Transverse colon (tissue), 4 donors: Measurements from ENCODE around the gene PYGO1. TPM values are rescaled to one million over a fixed set of nuclear protein-coding genes. Genes with fewer than 3 reads are reported as not detected.

ENCODE experiments used
- DNase-seq: peaks from one replicate; pipeline ENCODE4 v3.0.0-alpha.2; 2019
- H3K27ac ChIP-seq, 4 donors: fragments of 200-600 bp; sonication (generic); 2 replicates each; pipeline ENCODE4 v1.5.1; 2016 to 2018; ENCODE audit warnings: inconsistent platforms in 4 of 4
- H3K27me3 ChIP-seq: fragments of 200-600 bp; sonication (generic); 2 replicates; pipeline ENCODE4 v1.5.1; 2017; ENCODE audit warnings: inconsistent platforms
- H3K36me3 ChIP-seq, 4 donors: fragments of 200-600 bp; sonication (generic); 2 replicates each; pipeline ENCODE4 v1.5.1; 2017 to 2019; ENCODE audit warnings: inconsistent platforms in 4 of 4
- H3K4me1 ChIP-seq, 4 donors: fragments of 200-600 bp; sonication (generic); 2 replicates each; pipeline ENCODE4 v1.5.1; 2017 to 2020; ENCODE audit warnings: inconsistent platforms in 4 of 4
- H3K4me3 ChIP-seq, 4 donors: fragments of 200-600 bp; sonication (generic); 1 replicate in 1 of 4; 2 replicates in 3 of 4; pipeline versions ENCODE4 v1.5.1 to v1.6.1; 2017 to 2019; ENCODE audit warnings: inconsistent platforms in 4 of 4
- H3K9me3 ChIP-seq, 2 donors: fragments of 200-600 bp; sonication (generic); 2 replicates each; pipeline ENCODE4 v1.5.1; 2017 to 2019; ENCODE audit warnings: inconsistent platforms in 2 of 2
- CTCF ChIP-seq, 5 experiments: fragments of 200-600 bp in 3 of 5; fragments of 450-650 bp in 2 of 5; sonication (generic) in 3 of 5; IDR thresholded peaks; 1 replicate in 2 of 5; 2 replicates in 3 of 5; pipeline ENCODE4 v1.5.1; 2016 to 2017; ENCODE audit warnings: antibody characterized with exemption in 5 of 5, inconsistent platforms in 3 of 5, mild to moderate bottlenecking in 2 of 5, moderate library complexity in 1 of 5
- EP300 ChIP-seq: sonication (generic); formaldehyde crosslinking; IDR thresholded peaks from one replicate; pipeline ENCODE4 v1.6.1; 2017; ENCODE audit warnings: antibody characterized with exemption, low read depth
- POLR2A ChIP-seq: fragments of 450-650 bp; IDR thresholded peaks from one replicate; pipeline ENCODE4 v1.6.1; 2016; ENCODE audit warnings: antibody characterized with exemption, mild to moderate bottlenecking, moderate library complexity
- POLR2AphosphoS5 ChIP-seq, 3 donors: sonication (generic); formaldehyde crosslinking; IDR thresholded peaks; one replicate each; pipeline ENCODE4 v1.6.1; 2016; ENCODE audit warnings: antibody characterized with exemption in 3 of 3
- WGBS, 2 donors: methylation state at CpG; one replicate each; pipeline ENCODE4 v1.1.5; 2018; ENCODE audit warnings: low coverage in 1 of 2; 5-methylcytosine and 5-hydroxymethylcytosine counted together
- in situ Hi-C, 4 donors: fragments of 200-750 bp; cut with MboI; loops; one replicate each; pipeline versions ENCODE4 v1.15.0 to v1.15.1; 2017; ENCODE audit warnings: low sequenced_read_pairs in 3 of 4, low pct_ligation_motif_present in 1 of 4, low pct_unique_long_range_greater_than_20kb in 1 of 4
- intact Hi-C: fragments of 100-400 bp; cut with DNase I; formaldehyde crosslinking; loops from one replicate; pipeline ENCODE4 v1.15.1; 2023; ENCODE audit warnings: low total_unique reads
- total RNA-seq, 4 donors: library from RNA; depleted of rRNA; stranded (reverse); fragments of >200 nt; gene quantifications; one replicate each; pipeline ENCODE4 v1.1.0, GENCODE V29; 2016

Gene PYGO1
- total RNA-seq, 4 donors from 2014 or later = 0.37 to 3.4 (median 2.8) TPM

- no peaks in the 10 kb centered on the region for H3K36me3 ChIP-seq
- H3K27me3 ChIP-seq = no peaks in the 10 kb centered on the region
- no peaks in the 10 kb centered on the region for H3K4me1 ChIP-seq
- no peak overlapping the region for H3K27ac ChIP-seq
- WGBS, 2 donors = 60 to 65% methylated on average over 2 to 3 of the region's 3 CpGs
- TF ChIP-seq POLR2AphosphoS5 (IDR thresholded peaks at IDR 0.05) = no peak
- TF ChIP-seq POLR2A = no peak
- no peak for TF ChIP-seq CTCF (IDR thresholded peaks at IDR 0.05)
- TF ChIP-seq EP300 = no peak
- no peak for DNase-seq
- no peaks in the 10 kb centered on the region for H3K9me3 ChIP-seq
- in situ Hi-C loops = loop anchor here in 1 of 4 donors (10.0 kb wide), 1 partner anchor 106 kb away; no protein-coding TSS in a partner anchor
- intact Hi-C loops = no loop called here
- H3K4me3 ChIP-seq = no peak overlapping the region
Observed at GRCh38 chr15:55630858-55631257, 42.7 kb upstream of the PYGO1 start.

DNA sequence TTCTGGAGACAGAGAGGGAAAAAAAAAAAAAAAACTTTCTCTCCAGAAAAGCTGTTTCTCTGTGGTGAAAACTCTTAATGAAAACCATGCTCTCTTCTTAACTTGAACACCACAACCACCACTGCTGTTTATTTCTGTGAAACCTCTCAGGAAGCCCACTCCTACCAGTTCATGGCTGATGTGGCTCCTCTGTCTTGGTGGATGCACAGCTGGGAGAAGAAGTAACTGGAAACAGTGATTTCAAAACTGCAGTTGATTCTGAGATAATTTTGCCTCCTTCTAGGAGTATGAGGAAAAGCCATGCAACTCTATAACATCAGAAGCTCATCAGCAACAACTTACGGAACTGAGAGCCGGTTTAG lies 40.2 kb upstream of the PYGO1 start:
- WGBS, 2 donors = 93 to 100% methylated on average over 2 of the region's 2 CpGs
- Histone ChIP-seq H3K27me3 (no peaks in the 10 kb centered on the region), H3K36me3 (no peaks in the 10 kb centered on the region), H3K9me3 (no peaks in the 10 kb centered on the region), H3K27ac (no peak overlapping the region), H3K4me1 (no peaks in the 10 kb centered on the region), H3K4me3 (no peak overlapping the region)
- intact Hi-C loops = no loop called here
- no peak for DNase-seq
- TF ChIP-seq EP300 (no peak), POLR2AphosphoS5 (IDR thresholded peaks at IDR 0.05) (no peak), CTCF (IDR thresholded peaks at IDR 0.05) (no peak), POLR2A (no peak)
- in situ Hi-C loops = no loop called here

DNA sequence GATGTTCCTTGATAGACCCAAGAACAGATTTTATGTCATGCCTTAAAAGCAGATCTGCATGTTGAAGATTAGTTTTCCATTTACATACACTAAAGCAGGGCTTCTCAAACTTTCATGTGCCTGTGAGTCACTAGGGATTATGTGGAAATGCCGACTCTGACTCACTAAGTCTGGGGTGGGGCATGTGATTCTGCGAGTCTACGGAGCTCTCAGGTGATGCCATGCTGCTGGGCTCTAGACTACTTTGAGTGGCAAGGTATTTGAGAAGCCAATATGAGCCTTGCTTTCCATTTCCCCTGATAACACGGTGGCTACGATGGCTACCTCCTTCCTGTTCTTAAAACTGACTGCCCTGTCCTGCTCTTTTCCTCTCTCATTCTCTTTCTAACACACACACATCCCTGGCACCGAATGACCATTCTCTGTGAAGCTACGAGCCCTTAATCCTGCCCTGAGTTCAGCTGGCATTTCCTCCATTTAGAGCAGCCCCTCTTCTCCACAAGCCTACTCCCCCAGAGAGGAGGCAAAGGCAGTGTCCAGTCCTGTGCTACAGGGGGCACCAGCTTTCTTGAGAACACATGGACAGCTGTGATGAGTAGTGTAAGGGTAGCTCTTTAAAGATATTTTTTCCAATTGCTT lies 39.7 kb upstream of the PYGO1 start:
- no peaks in the 10 kb centered on the region for H3K4me1 ChIP-seq
- no peak overlapping the region for H3K4me3 ChIP-seq
- 61 to 66% methylated on average over 5 to 7 of the region's 7 CpGs for WGBS, 2 donors
- no peaks in the 10 kb centered on the region for H3K9me3 ChIP-seq
- in situ Hi-C loops = no loop called here
- no peak overlapping the region for H3K27ac ChIP-seq
- H3K27me3 ChIP-seq = no peaks in the 10 kb centered on the region
- H3K36me3 ChIP-seq = no peaks in the 10 kb centered on the region
- no peak for DNase-seq
- intact Hi-C loops = no loop called here
- TF ChIP-seq CTCF (IDR thresholded peaks at IDR 0.05) (no peak), POLR2A (no peak), EP300 (no peak), POLR2AphosphoS5 (IDR thresholded peaks at IDR 0.05) (no peak)

- H3K4me1 ChIP-seq = no peaks in the 10 kb centered on the region
- H3K9me3 ChIP-seq = no peaks in the 10 kb centered on the region
- no peak overlapping the region for H3K27ac ChIP-seq
- 63 to 79% methylated on average over 4 to 6 of the region's 6 CpGs for WGBS, 2 donors
- no peaks in the 10 kb centered on the region for H3K36me3 ChIP-seq
- TF ChIP-seq POLR2AphosphoS5 (IDR thresholded peaks at IDR 0.05) = no peak
- no peak overlapping the region for H3K4me3 ChIP-seq
- intact Hi-C loops = no loop called here
- in situ Hi-C loops = no loop called here
- DNase-seq = no peak
- no peaks in the 10 kb centered on the region for H3K27me3 ChIP-seq
Observed at GRCh38 chr15:55619783-55620182, 31.6 kb upstream of the PYGO1 start.

GRCh38 chr15:55618387-55618786 lies 30.2 kb upstream of the PYGO1 start:
- in situ Hi-C loops = no loop called here

More at GRCh38 chr15:55618387-55618786, 30.2 kb upstream of the PYGO1 start:
- DNase-seq = no peak
- no peaks in the 10 kb centered on the region for H3K27me3 ChIP-seq
- no peaks in the 10 kb centered on the region for H3K36me3 ChIP-seq
- no peaks in the 10 kb centered on the region for H3K4me1 ChIP-seq
- no peaks in the 10 kb centered on the region for H3K9me3 ChIP-seq
- WGBS, 2 donors = 84 to 93% methylated on average over 4 of the region's 4 CpGs
- no peak overlapping the region for H3K27ac ChIP-seq
- intact Hi-C loops = no loop called here
- no peak for TF ChIP-seq POLR2A
- no peak for TF ChIP-seq EP300
- no peak for TF ChIP-seq POLR2AphosphoS5 (IDR thresholded peaks at IDR 0.05)
- no peak for TF ChIP-seq CTCF (IDR thresholded peaks at IDR 0.05)
- H3K4me3 ChIP-seq = no peak overlapping the region
